Nasal cavity respiratory epithelium epithelial cell of viscerocranial mucosa (primary cell): Measurements from ENCODE around the gene CCNL2. TPM values are rescaled to one million over a fixed set of nuclear protein-coding genes. Genes with fewer than 3 reads are reported as not detected.

Source experiments
- total RNA-seq: library from RNA; depleted of rRNA; stranded (reverse); fragments of >200 nt; gene quantifications from 2 replicates; pipeline ENCODE4 v1.2.3, GENCODE V29; 2014

CCNL2 gene
- total RNA-seq: 57.4 and 139 TPM in 2 replicates

GRCh38 chr1:1399187-1399871 is at the start of gene CCNL2:
CCNL2 (minus strand) TSS chr1:1399335; CDS start chr1:1399306, 29 bp downstream.

DNA sequence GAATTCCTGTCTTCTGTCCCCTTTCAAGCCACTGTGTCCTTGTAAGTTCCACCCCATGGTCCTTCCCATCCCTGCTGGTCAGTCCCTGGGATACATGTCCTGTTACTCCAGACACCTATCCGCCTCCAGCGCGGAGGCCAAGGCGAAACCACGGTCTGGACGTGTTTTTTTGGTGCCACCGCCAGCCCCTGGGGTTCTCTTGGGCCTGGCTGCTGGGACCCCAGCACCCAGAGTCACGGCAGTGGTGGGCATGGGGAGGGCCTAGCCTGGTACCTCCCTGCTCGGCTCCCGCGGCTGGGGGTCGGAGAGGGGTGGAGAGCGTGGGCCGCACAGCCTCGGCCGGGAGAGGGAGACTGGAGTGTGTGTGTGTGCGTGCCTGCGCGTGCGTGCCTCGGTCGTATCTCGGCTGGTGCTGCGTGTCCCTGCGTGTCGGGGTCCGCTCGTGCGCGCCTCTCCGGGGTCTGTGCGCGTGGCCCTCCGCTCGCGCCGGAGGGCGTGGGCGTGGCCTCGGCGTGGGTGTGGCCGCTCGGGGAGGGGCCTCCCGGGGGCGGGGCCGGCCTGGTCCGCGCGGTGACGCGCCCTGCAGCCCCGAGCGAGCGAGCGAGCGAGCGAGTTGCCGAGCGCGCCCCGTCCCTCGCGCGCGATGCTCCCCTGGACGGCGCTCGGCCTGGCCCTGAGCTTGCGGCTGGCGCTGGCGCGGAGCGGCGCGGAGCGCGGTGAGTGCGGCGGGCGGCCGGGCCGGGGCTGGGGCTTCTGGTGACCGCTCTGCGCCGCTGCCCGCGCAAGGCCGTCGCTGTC is 36.2 kb upstream of the CCNL2 start, which contains the start of gene VWA1:
Gene VWA1, plus strand, starts transcription at position 585 of the 798 bp plus-strand sequence. Its CDS starts 59 bp downstream, at position 644.

DNA sequence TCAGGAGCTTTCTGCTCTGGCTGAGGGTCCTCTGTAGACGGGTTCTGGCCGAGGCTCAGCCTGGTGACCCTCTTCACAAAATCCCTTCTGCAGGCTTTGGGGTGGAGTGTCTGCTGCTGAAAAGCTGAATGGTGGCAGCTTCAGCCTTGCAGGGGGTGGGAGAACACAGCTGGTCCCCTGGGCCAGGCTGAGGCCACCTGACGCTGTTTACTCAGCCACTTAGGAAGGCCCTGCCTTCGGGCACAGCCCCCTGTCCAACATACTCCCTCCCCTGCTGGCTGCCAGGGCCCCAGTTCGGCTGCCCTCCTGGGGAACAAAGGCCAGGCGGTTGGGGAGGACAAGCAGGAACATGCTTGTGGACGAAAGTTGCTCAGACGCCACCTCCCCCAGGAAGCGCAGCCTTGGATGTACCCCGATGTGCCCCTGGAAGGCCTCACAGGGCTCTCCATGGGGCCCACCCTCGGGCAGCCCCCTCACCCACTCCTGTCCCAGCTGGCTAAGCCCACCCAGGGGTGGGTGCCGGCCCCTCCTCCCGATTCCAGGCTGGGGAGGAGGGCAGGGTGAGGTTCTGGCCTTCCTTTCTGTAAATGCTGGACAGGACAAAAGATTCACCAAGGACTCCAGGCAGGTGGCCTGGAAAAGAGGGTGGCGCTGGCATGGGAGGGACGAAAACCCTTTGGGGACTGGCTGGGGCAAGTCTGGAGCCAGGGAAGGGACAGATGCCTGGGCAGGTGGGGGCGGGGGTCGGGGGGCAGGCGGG is 22.2 kb upstream of the CCNL2 start, which contains the start of gene ANKRD65:
Gene ANKRD65, minus strand, starts transcription at position 130 of the 760 bp plus-strand sequence. CDS start 271 bp downstream, outside the sequence.

DNA sequence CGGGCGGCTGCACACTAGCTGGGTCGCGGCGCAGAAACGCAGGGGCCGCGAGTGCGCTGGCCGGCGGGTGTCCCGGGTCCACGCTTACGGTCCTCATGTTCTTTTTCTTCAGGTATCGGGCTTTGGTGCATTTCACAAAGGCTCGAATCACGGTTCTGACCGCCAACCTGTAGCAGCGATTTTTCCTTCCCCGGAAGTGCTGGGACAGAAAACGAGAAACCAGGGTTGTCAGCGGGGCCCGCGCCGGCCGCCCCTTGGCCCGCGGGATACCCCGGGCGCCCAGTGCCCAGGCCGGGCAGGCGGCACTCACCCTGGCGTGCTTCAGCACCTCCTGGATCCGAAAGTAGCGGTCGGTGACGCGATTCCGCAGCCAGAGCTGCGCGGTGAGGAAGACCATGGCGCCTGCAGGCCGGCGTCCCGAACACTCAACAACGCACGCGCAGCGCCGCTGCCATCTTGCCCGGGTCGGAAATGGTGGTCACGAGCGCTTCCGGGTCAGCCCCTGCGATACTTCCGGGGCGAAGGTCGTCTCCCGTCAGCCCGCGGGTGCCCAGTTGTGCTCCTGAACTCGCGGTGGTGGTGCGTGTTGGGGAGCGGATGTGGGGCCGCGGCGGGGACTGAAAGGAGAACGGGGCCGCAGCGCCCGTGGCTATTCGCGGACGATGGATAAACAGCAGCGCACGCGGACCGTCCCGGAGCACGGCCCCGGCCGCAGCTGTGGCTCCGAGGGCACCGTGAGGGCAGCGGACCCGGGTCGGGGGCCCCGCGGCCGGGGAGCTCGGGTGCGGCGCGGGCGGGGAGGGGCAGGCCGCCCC is 7.9 kb upstream of the CCNL2 start, which contains the start of gene MRPL20:
Gene MRPL20, minus strand, starts transcription at position 473 of the 815 bp plus-strand sequence. Its CDS starts 76 bp downstream, at position 397.

GRCh38 chr1:1374929-1375662 is 24.0 kb downstream of the CCNL2 start, which contains the start of gene AURKAIP1:
AURKAIP1 (minus strand) TSS chr1:1375207; CDS start chr1:1374756, 451 bp downstream.

GRCh38 chr1:1358433-1359271 is 40.5 kb downstream of the CCNL2 start, which contains the start of gene MXRA8:
MXRA8 (minus strand) TSS chr1:1358555; CDS start chr1:1358504, 51 bp downstream.

GRCh38 chr1:1349256-1350012 is 49.7 kb downstream of the CCNL2 start, which contains the start of gene DVL1:
DVL1 (minus strand) TSS chr1:1349418; CDS start chr1:1349065, 353 bp downstream.

Other genes starting within 250 kb of the CCNL2 start
- 0.28 TPM in 1 of 2 replicates, not detected in the other for gene TTLL10, start 225.5 kb downstream of the CCNL2 start, total RNA-seq
- gene TNFRSF18, start 192.7 kb downstream of the CCNL2 start, total RNA-seq: 0.34 and 1.5 TPM in 2 replicates
- gene TNFRSF4, start 185.2 kb downstream of the CCNL2 start, total RNA-seq: 0.14 TPM in 1 of 2 replicates, not detected in the other
- 76.9 and 124 TPM in 2 replicates for gene SDF4, start 167.3 kb downstream of the CCNL2 start, total RNA-seq
- gene B3GALT6, start 167.1 kb downstream of the CCNL2 start, total RNA-seq: 24.4 and 25.6 TPM in 2 replicates
- 0.93 and 1.4 TPM in 2 replicates for gene C1QTNF12, start 152.6 kb downstream of the CCNL2 start, total RNA-seq
- gene UBE2J2, start 125.5 kb downstream of the CCNL2 start, total RNA-seq: 46.3 and 60.5 TPM in 2 replicates
- 0.68 and 1.4 TPM in 2 replicates for gene SCNN1D, start 118.9 kb downstream of the CCNL2 start, total RNA-seq
- gene ACAP3, start 91.4 kb downstream of the CCNL2 start, total RNA-seq: 17.4 and 57.2 TPM in 2 replicates
- 16.9 and 25.6 TPM in 2 replicates for gene PUSL1, start 90.7 kb downstream of the CCNL2 start, total RNA-seq
- gene INTS11, start 74.7 kb downstream of the CCNL2 start, total RNA-seq: 55.4 and 66.1 TPM in 2 replicates
- 19.8 and 32.1 TPM in 2 replicates for gene CPTP, start 74.5 kb downstream of the CCNL2 start, total RNA-seq
- under 0.01 and 0.36 TPM in 2 replicates for gene TAS1R3, start 68.1 kb downstream of the CCNL2 start, total RNA-seq
- 204 and 206 TPM in 2 replicates for gene DVL1, start 49.9 kb downstream of the CCNL2 start, total RNA-seq
- 0.34 and 1.1 TPM in 2 replicates for gene MXRA8, start 40.8 kb downstream of the CCNL2 start, total RNA-seq
- 60.4 and 110 TPM in 2 replicates for gene AURKAIP1, start 24.1 kb downstream of the CCNL2 start, total RNA-seq
- gene MRPL20, start 8.0 kb upstream of the CCNL2 start, total RNA-seq: 50.2 and 56.3 TPM in 2 replicates
- gene ANKRD65, start 21.9 kb upstream of the CCNL2 start, total RNA-seq: 4.4 and 18.2 TPM in 2 replicates
- gene VWA1, start 36.4 kb upstream of the CCNL2 start, total RNA-seq: 2.1 and 18.4 TPM in 2 replicates
- gene ATAD3C, start 50.4 kb upstream of the CCNL2 start, total RNA-seq: 0.34 and 1.1 TPM in 2 replicates
- gene ATAD3B, start 72.4 kb upstream of the CCNL2 start, total RNA-seq: 16.4 and 24.2 TPM in 2 replicates
- gene ATAD3A, start 112.8 kb upstream of the CCNL2 start, total RNA-seq: 18.5 and 34.0 TPM in 2 replicates
- 0.34 and 0.71 TPM in 2 replicates for gene TMEM240, start 141.3 kb upstream of the CCNL2 start, total RNA-seq
- 69.4 and 83.5 TPM in 2 replicates for gene SSU72, start 175.5 kb upstream of the CCNL2 start, total RNA-seq
- 0.34 and 2.5 TPM in 2 replicates for gene FNDC10, start 200.8 kb upstream of the CCNL2 start, total RNA-seq
- gene MIB2, start 216.2 kb upstream of the CCNL2 start, total RNA-seq: 68.6 and 97.4 TPM in 2 replicates
- gene MMP23B, start 232.8 kb upstream of the CCNL2 start, total RNA-seq: 0.34 and 1.1 TPM in 2 replicates